Measurements from ENCODE around the gene ATP5MK. TPM values are rescaled to one million over a fixed set of nuclear protein-coding genes. Genes with fewer than 3 reads are reported as not detected.

The ATP5MK gene
- total RNA-seq, 1 donor from 2014 or later: 958 TPM

Small RNA genes within 50 kb of the gene (microRNA-seq; reads per million reads assigned to microRNA genes)
- gene MIR1307: 701 reads per million, percentile 82 among the genes with 10 or more reads in this experiment

Other genes starting within 250 kb of the ATP5MK start
- gene NT5C2, start 203.2 kb downstream of the ATP5MK start, total RNA-seq: 94.0 TPM
- not detected for gene RPEL1, start 150.6 kb downstream of the ATP5MK start, total RNA-seq
- 0.08 TPM for gene INA, start 119.3 kb downstream of the ATP5MK start, total RNA-seq
- 6.3 TPM for gene PCGF6, start 45.3 kb downstream of the ATP5MK start, total RNA-seq
- gene TAF5, start 28.5 kb downstream of the ATP5MK start, total RNA-seq: 1.4 TPM
- gene PDCD11, start 151 bp upstream of the ATP5MK start, total RNA-seq: 15.5 TPM
- 12.7 TPM for gene CALHM2, start 55.9 kb upstream of the ATP5MK start, total RNA-seq
- gene CALHM1, start 62.4 kb upstream of the ATP5MK start, total RNA-seq: not detected
- gene CALHM3, start 82.8 kb upstream of the ATP5MK start, total RNA-seq: not detected
- 0.54 TPM for gene NEURL1, start 97.2 kb upstream of the ATP5MK start, total RNA-seq

Measured in cardiac septum (tissue), 1 donor.